22Rv1 (cell line): ENCODE data around the gene PRDM15.

Experiments
- CTCF ChIP-seq: fragments of 450-650 bp; IDR thresholded peaks from 2 replicates; pipeline ENCODE4 v1.5.1; 2017; ENCODE audit warnings: mild to moderate bottlenecking
- ZFX ChIP-seq: fragments of 450-650 bp; IDR thresholded peaks from 2 replicates; pipeline ENCODE4 v1.6.1; 2017; ENCODE audit warnings: antibody characterized with exemption, borderline replicate concordance

- TF ChIP-seq CTCF: no peak
- no peak for TF ChIP-seq ZFX
Measured at GRCh38 chr21:41805643-41806042, 73.5 kb downstream of the PRDM15 start.
